NB4 (cell line): ENCODE data around the gene MSH3.

Experiments used
- POLR2A ChIP-seq: IDR thresholded peaks from 2 replicates; pipeline ENCODE4 v1.6.1; 2011; ENCODE audit warnings: mild to moderate bottlenecking; ENCODE audit not compliant: insufficient read length; ENCODE audit errors: extremely low read depth
- TF ChIP-seq, protein P1 (sequence below): IDR thresholded peaks from one replicate; pipeline ENCODE4 v1.5.1; 2012; ENCODE audit warnings: low read depth, low read length
- TF ChIP-seq, protein P2 (sequence below): IDR thresholded peaks from 2 replicates; pipeline ENCODE4 v1.6.1; 2011; ENCODE audit warnings: low read depth, low read length

DNA sequence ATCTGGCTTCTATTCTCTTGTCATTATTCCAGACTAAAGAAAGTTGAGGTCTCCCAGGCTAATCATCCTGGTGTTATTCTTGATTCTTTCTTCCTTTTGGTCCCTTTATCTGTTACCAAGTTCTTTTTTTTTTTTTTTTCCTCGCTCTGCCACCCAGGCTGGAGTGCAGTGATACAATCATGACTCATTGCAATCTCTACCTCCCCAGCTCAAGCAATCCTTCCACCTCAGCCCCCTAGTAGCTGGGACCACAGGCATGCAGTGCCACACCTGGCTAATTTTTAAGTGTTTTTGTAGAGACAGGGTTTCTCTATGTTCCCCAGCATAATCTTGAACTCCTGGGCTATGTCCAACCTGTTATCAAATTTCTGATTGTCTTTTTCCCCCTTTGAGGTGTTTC is 126.9 kb downstream of the MSH3 start:
- TF ChIP-seq, protein P1, sequence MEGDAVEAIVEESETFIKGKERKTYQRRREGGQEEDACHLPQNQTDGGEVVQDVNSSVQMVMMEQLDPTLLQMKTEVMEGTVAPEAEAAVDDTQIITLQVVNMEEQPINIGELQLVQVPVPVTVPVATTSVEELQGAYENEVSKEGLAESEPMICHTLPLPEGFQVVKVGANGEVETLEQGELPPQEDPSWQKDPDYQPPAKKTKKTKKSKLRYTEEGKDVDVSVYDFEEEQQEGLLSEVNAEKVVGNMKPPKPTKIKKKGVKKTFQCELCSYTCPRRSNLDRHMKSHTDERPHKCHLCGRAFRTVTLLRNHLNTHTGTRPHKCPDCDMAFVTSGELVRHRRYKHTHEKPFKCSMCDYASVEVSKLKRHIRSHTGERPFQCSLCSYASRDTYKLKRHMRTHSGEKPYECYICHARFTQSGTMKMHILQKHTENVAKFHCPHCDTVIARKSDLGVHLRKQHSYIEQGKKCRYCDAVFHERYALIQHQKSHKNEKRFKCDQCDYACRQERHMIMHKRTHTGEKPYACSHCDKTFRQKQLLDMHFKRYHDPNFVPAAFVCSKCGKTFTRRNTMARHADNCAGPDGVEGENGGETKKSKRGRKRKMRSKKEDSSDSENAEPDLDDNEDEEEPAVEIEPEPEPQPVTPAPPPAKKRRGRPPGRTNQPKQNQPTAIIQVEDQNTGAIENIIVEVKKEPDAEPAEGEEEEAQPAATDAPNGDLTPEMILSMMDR = no peak
- no peak for TF ChIP-seq POLR2A
- TF ChIP-seq, protein P2, sequence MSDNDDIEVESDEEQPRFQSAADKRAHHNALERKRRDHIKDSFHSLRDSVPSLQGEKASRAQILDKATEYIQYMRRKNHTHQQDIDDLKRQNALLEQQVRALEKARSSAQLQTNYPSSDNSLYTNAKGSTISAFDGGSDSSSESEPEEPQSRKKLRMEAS = no peak
